Astrocyte of the cerebellum (primary cell): ENCODE measurements around the gene SEMA4G.
A peak's percentile ranks its signal among the peaks of the same experiment; 100 is the strongest.

Experiments
- DNase-seq: peaks from one replicate; pipeline ENCODE4 v3.0.0-alpha.2; 2011; ENCODE audit warnings: low read depth
- H3K4me3 ChIP-seq: 2 replicates; pipeline ENCODE4 v1.5.1; 2011; ENCODE audit warnings: mild to moderate bottlenecking, low read depth, low read length, moderate library complexity
- in situ Hi-C: cut with HindIII; loops from 2 replicates; pipeline ENCODE4 v1.10.0; 2017; ENCODE audit warnings: low sequenced_read_pairs
- TF ChIP-seq, protein P1 (sequence below): IDR thresholded peaks from 2 replicates; pipeline ENCODE4 v1.5.1; 2012; ENCODE audit warnings: low read length, low read depth, moderate library complexity, mild to moderate bottlenecking; ENCODE audit errors: missing control alignments

SEMA4G gene

GRCh38 chr10:100981178-100981772, 12.0 kb downstream of the SEMA4G start:
- in situ Hi-C loops, result no loop called here
- no peak for DNase-seq
- TF ChIP-seq, protein P1, sequence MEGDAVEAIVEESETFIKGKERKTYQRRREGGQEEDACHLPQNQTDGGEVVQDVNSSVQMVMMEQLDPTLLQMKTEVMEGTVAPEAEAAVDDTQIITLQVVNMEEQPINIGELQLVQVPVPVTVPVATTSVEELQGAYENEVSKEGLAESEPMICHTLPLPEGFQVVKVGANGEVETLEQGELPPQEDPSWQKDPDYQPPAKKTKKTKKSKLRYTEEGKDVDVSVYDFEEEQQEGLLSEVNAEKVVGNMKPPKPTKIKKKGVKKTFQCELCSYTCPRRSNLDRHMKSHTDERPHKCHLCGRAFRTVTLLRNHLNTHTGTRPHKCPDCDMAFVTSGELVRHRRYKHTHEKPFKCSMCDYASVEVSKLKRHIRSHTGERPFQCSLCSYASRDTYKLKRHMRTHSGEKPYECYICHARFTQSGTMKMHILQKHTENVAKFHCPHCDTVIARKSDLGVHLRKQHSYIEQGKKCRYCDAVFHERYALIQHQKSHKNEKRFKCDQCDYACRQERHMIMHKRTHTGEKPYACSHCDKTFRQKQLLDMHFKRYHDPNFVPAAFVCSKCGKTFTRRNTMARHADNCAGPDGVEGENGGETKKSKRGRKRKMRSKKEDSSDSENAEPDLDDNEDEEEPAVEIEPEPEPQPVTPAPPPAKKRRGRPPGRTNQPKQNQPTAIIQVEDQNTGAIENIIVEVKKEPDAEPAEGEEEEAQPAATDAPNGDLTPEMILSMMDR, result no peak
- no peak overlapping the region for H3K4me3 ChIP-seq

GRCh38 chr10:100982916-100983830, 13.9 kb downstream of the SEMA4G start:
- no peak for DNase-seq
- TF ChIP-seq, protein P1, result no peak
- H3K4me3 ChIP-seq, result no peak overlapping the region
- in situ Hi-C loops, result no loop called here

GRCh38 chr10:100983868-100984671, 14.8 kb downstream of the SEMA4G start:
- TF ChIP-seq, protein P1, result no peak
- no peak overlapping the region for H3K4me3 ChIP-seq
- DNase-seq, result no peak
- in situ Hi-C loops, result no loop called here

- TF ChIP-seq, protein P1, result no peak
- no peak overlapping the region for H3K4me3 ChIP-seq
- in situ Hi-C loops, result no loop called here
- no peak for DNase-seq
These were observed 15.4 kb downstream of the SEMA4G start for GRCh38 chr10:100984672-100985177.

- TF ChIP-seq, protein P1, result no peak
- in situ Hi-C loops, result no loop called here
- H3K4me3 ChIP-seq, result no peak overlapping the region
- no peak for DNase-seq
These were observed 16.0 kb downstream of the SEMA4G start for GRCh38 chr10:100985336-100985735.

DNA sequence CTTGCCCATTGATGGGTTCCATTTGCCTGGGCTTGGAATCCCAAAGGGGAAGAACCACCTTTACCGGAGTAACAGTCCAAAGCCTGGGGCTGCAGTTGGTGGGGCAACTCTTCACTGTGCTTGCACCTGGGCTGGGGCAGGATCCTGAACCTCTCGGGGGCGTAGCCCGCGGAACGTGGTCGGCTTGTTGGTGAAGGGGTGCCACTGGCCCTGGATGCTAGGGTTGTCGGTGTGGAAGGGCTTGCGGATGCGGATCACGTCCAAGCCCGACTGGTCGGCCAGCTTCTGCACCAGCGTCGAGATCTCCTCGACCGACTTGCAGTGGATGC, 17.3 kb downstream of the SEMA4G start:
- TF ChIP-seq, protein P1, result no peak
- no peak for DNase-seq
- H3K4me3 ChIP-seq, result peak overlapping the region; percentile 98
- in situ Hi-C loops, result no loop called here
